ENCODE data around the gene HIC1.

Gene HIC1

DNA sequence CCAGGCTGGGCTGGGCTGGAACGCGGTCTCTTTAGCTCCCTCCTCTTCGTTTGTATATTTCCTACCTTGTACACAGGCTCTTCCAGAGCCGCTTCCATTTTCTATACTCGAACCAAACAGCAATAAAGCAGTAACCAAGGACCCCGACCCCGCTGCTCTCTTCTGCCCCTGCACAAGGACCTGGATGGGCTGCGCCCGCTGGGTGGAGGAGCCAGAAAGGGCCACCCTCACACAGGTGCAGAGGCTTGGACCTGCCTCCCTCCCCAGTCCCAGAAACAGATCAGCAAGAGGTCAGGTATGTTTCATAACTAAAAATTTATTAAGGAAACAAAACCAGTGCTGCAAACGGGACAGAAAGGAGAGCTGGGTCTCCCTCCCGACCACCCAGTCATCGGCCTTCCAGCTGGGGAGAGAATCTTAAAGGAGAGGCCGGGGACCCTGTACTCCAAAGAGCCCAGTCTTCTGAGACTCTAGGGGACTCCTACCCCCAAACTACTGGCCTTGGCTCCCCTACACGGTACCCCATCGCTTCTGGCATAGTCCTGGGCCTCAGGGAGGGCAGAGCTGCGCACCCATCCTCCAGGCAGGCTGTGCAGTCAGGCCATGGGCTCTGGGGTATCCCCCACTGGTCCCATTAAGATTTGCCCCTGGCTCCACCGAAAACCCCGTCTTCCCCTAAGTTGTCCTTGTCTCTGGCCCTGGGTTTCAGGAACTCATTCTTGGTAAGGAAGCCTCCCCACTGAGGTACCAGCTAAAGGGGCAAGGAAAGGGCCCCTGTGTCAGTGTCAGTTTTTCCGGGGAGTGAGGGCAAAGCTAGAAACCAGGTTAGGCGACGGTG is 4.9 kb downstream of the HIC1 start:
- Histone ChIP-seq H3K27me3 (ENCODE audit: low read length) (no peaks in the 10 kb centered on the region), H3K79me2 (ENCODE audit: insufficient read depth, low read length) (no peaks in the 10 kb centered on the region), H3K27ac (ENCODE audit: low read depth, low read length) (no peak overlapping the region), H3F3A (ENCODE audit: insufficient read depth) (no peaks in the 10 kb centered on the region), H3K4me2 (ENCODE audit: low read depth, low read length, poor library complexity, severe bottlenecking) (no peak overlapping the region), H3K36me3 (ENCODE audit: low read length) (no peaks in the 10 kb centered on the region), H3K9me3 (ENCODE audit: insufficient read depth, low read length) (no peaks in the 10 kb centered on the region), H3K9me2 (replicated peaks; ENCODE audit: insufficient read depth, low read length) (no peaks in the 10 kb centered on the region), H3K4me3 (ENCODE audit: insufficient read depth, low read length, poor library complexity, severe bottlenecking) (no peak overlapping the region), H3K9ac (ENCODE audit: low read length) (no peak overlapping the region), H2AFZ (ENCODE audit: low read depth, low read length, severe bottlenecking) (no peak overlapping the region), H4K20me1 (ENCODE audit: low read depth, low read length) (no peaks in the 10 kb centered on the region)
- TF ChIP-seq, protein P1, sequence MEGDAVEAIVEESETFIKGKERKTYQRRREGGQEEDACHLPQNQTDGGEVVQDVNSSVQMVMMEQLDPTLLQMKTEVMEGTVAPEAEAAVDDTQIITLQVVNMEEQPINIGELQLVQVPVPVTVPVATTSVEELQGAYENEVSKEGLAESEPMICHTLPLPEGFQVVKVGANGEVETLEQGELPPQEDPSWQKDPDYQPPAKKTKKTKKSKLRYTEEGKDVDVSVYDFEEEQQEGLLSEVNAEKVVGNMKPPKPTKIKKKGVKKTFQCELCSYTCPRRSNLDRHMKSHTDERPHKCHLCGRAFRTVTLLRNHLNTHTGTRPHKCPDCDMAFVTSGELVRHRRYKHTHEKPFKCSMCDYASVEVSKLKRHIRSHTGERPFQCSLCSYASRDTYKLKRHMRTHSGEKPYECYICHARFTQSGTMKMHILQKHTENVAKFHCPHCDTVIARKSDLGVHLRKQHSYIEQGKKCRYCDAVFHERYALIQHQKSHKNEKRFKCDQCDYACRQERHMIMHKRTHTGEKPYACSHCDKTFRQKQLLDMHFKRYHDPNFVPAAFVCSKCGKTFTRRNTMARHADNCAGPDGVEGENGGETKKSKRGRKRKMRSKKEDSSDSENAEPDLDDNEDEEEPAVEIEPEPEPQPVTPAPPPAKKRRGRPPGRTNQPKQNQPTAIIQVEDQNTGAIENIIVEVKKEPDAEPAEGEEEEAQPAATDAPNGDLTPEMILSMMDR (IDR thresholded peaks at IDR 0.05; ENCODE audit: insufficient read depth, low read length, poor library complexity, severe bottlenecking): no peak
- no peak for TF ChIP-seq EZH2phosphoT487 (conservative IDR thresholded peaks at IDR 0.05; ENCODE audit: low read length)

DNA sequence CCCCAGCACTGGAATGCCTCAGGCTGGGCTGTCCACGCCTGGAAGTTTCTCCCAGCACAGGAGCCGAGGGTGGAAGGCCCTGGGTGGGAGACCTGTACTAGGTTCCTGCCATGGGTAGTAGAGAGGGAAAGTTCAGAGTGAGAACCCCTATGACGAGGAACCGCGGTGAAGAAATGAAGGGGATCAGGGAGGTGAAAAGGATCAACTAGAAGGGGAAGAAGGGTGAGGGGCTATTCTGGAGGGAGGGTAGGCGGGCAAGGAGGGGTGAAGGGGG is 5.4 kb downstream of the HIC1 start:
- H2AFZ ChIP-seq (ENCODE audit: low read depth, low read length, severe bottlenecking): no peak overlapping the region
- no peaks in the 10 kb centered on the region for H4K20me1 ChIP-seq (ENCODE audit: low read depth, low read length)
- no peaks in the 10 kb centered on the region for H3K36me3 ChIP-seq (ENCODE audit: low read length)
- no peak overlapping the region for H3K27ac ChIP-seq (ENCODE audit: low read depth, low read length)
- no peaks in the 10 kb centered on the region for H3K9me2 ChIP-seq (replicated peaks; ENCODE audit: insufficient read depth, low read length)
- H3K27me3 ChIP-seq (ENCODE audit: low read length): no peaks in the 10 kb centered on the region
- TF ChIP-seq, protein P1 (IDR thresholded peaks at IDR 0.05; ENCODE audit: insufficient read depth, low read length, poor library complexity, severe bottlenecking): no peak
- no peak for TF ChIP-seq EZH2phosphoT487 (conservative IDR thresholded peaks at IDR 0.05; ENCODE audit: low read length)
- no peaks in the 10 kb centered on the region for H3F3A ChIP-seq (ENCODE audit: insufficient read depth)
- no peaks in the 10 kb centered on the region for H3K9me3 ChIP-seq (ENCODE audit: insufficient read depth, low read length)
- H3K79me2 ChIP-seq (ENCODE audit: insufficient read depth, low read length): no peaks in the 10 kb centered on the region
- H3K4me2 ChIP-seq (ENCODE audit: low read depth, low read length, poor library complexity, severe bottlenecking): no peak overlapping the region
- H3K4me3 ChIP-seq (ENCODE audit: insufficient read depth, low read length, poor library complexity, severe bottlenecking): no peak overlapping the region
- H3K9ac ChIP-seq (ENCODE audit: low read length): no peak overlapping the region

DNA sequence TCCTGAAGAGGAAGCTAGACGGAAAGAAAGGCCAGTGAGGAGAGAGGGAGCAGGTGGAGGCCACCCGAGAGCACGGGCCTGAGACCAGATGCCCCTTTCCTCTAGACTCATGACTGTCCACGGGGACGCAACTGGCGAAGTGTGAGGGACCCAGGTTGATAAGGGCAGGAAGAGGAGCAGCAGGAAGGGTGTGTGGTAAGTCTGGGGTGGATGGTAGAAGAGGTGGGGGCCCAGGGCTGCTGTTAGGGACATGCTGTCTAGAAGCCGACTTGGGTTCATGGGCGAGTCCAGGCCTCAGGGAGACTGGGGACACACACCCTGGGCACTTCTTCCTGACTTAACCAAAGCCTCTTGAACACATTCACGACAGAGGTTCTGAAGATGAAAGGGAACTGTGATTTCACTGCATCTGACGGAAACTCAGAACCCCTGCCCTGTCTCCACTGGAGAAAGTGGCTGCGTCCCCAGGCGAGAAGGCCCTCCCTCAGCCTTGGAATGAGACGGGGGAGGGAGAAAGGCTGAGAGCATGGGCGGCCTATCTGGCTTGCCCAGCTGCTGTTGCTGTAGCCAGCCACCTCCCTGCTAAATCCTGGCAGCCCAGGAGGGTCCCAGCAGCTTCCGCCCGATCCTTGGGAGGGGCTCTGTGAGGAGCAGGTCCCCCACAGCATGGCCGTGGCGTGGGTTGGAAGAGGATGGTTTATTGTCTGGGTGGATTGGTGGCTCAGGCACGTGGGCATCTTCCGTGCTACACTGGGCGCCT is 6.0 kb downstream of the HIC1 start:
- no peak overlapping the region for H3K9ac ChIP-seq (ENCODE audit: low read length)
- TF ChIP-seq EZH2phosphoT487 (conservative IDR thresholded peaks at IDR 0.05; ENCODE audit: low read length): no peak
- TF ChIP-seq, protein P1 (IDR thresholded peaks at IDR 0.05; ENCODE audit: insufficient read depth, low read length, poor library complexity, severe bottlenecking): no peak
- H3K79me2 ChIP-seq (ENCODE audit: insufficient read depth, low read length): no peaks in the 10 kb centered on the region
- no peaks in the 10 kb centered on the region for H3K9me3 ChIP-seq (ENCODE audit: insufficient read depth, low read length)
- no peaks in the 10 kb centered on the region for H3K36me3 ChIP-seq (ENCODE audit: low read length)
- H3K4me3 ChIP-seq (ENCODE audit: insufficient read depth, low read length, poor library complexity, severe bottlenecking): no peak overlapping the region
- H3K4me2 ChIP-seq (ENCODE audit: low read depth, low read length, poor library complexity, severe bottlenecking): no peak overlapping the region
- no peaks in the 10 kb centered on the region for H4K20me1 ChIP-seq (ENCODE audit: low read depth, low read length)
- H2AFZ ChIP-seq (ENCODE audit: low read depth, low read length, severe bottlenecking): no peak overlapping the region
- H3F3A ChIP-seq (ENCODE audit: insufficient read depth): no peaks in the 10 kb centered on the region
- no peaks in the 10 kb centered on the region for H3K27me3 ChIP-seq (ENCODE audit: low read length)
- H3K9me2 ChIP-seq (replicated peaks; ENCODE audit: insufficient read depth, low read length): no peaks in the 10 kb centered on the region
- H3K27ac ChIP-seq (ENCODE audit: low read depth, low read length): no peak overlapping the region

Data from SU-DHL-6 (cell line).